ENCODE data around the gene GRAMD1B.
"Not testable (repeated sequence)": the region's sequence is repeated elsewhere in the genome, so short reads cannot be mapped to it uniquely, and the experiment has no call there.

GRAMD1B gene

GRCh38 chr11:123466172-123466571 is 36.1 kb downstream of the GRAMD1B start:
- intact Hi-C loops (cut with micrococcal nuclease); H3K27me3 Mint-ChIP-seq; H3K36me3 Mint-ChIP-seq (ENCODE audit: low read depth); H3K9me3 Mint-ChIP-seq: not testable (repeated sequence)
- peak overlapping the region; percentile 43 for H3K4me3 Mint-ChIP-seq
- peak overlapping the region; percentile 88 for H3K27ac Mint-ChIP-seq
- H3K4me1 Mint-ChIP-seq (ENCODE audit: low read depth): peaks cover 54% of the 10 kb centered on the region

- intact Hi-C loops (cut with micrococcal nuclease): no loop called here
- peaks cover 8% of the 10 kb centered on the region for H3K9me3 Mint-ChIP-seq
- H3K27ac Mint-ChIP-seq: no peak overlapping the region
- H3K27me3 Mint-ChIP-seq: no peaks in the 10 kb centered on the region
- H3K4me1 Mint-ChIP-seq (ENCODE audit: low read depth): peaks cover 60% of the 10 kb centered on the region
- no peaks in the 10 kb centered on the region for H3K36me3 Mint-ChIP-seq (ENCODE audit: low read depth)
- H3K4me3 Mint-ChIP-seq: no peak overlapping the region
Measured at GRCh38 chr11:123469089-123469488, 39.0 kb downstream of the GRAMD1B start.

GRCh38 chr11:123469586-123469985 is 39.5 kb downstream of the GRAMD1B start:
- Mint-ChIP-seq H3K36me3 (ENCODE audit: low read depth) (no peaks in the 10 kb centered on the region), H3K4me1 (ENCODE audit: low read depth) (peaks cover 62% of the 10 kb centered on the region), H3K27me3 (no peaks in the 10 kb centered on the region), H3K9me3 (peaks cover 8% of the 10 kb centered on the region), H3K4me3 (no peak overlapping the region), H3K27ac (no peak overlapping the region)
- intact Hi-C loops (cut with micrococcal nuclease): no loop called here

GRCh38 chr11:123470842-123471241 is 40.8 kb downstream of the GRAMD1B start:
- H3K9me3 Mint-ChIP-seq: peaks cover 6% of the 10 kb centered on the region
- intact Hi-C loops (cut with micrococcal nuclease): no loop called here
- H3K27ac Mint-ChIP-seq: no peak overlapping the region
- H3K36me3 Mint-ChIP-seq (ENCODE audit: low read depth): no peaks in the 10 kb centered on the region
- H3K4me3 Mint-ChIP-seq: no peak overlapping the region
- H3K27me3 Mint-ChIP-seq: no peaks in the 10 kb centered on the region
- peaks cover 62% of the 10 kb centered on the region for H3K4me1 Mint-ChIP-seq (ENCODE audit: low read depth)

- no peaks in the 10 kb centered on the region for H3K27me3 Mint-ChIP-seq
- H3K4me3 Mint-ChIP-seq: no peak overlapping the region
- peaks cover 52% of the 10 kb centered on the region for H3K4me1 Mint-ChIP-seq (ENCODE audit: low read depth)
- intact Hi-C loops (cut with micrococcal nuclease): no loop called here
- H3K36me3 Mint-ChIP-seq (ENCODE audit: low read depth): no peaks in the 10 kb centered on the region
- no peaks in the 10 kb centered on the region for H3K9me3 Mint-ChIP-seq
- H3K27ac Mint-ChIP-seq: no peak overlapping the region
Measured at GRCh38 chr11:123472236-123472935, 42.3 kb downstream of the GRAMD1B start.

- Mint-ChIP-seq H3K4me1 (ENCODE audit: low read depth) (peaks cover 60% of the 10 kb centered on the region), H3K27ac (no peak overlapping the region), H3K36me3 (ENCODE audit: low read depth) (no peaks in the 10 kb centered on the region), H3K27me3 (no peaks in the 10 kb centered on the region), H3K9me3 (no peaks in the 10 kb centered on the region), H3K4me3 (no peak overlapping the region)
- intact Hi-C loops (cut with micrococcal nuclease): loop anchor here (2.0 kb wide), 1 partner anchor 43 kb away; the partner anchor contains the start of gene GRAMD1B
Measured at GRCh38 chr11:123473941-123474677, 44.0 kb downstream of the GRAMD1B start.

GRCh38 chr11:123474994-123475393 is 44.9 kb downstream of the GRAMD1B start:
- H3K9me3 Mint-ChIP-seq: no peaks in the 10 kb centered on the region
- peaks cover 60% of the 10 kb centered on the region for H3K4me1 Mint-ChIP-seq (ENCODE audit: low read depth)
- intact Hi-C loops (cut with micrococcal nuclease): loop anchor here (2.0 to 5.0 kb wide), 2 partner anchors 44 to 228 kb away; partner anchors contain the start of gene GRAMD1B
- no peaks in the 10 kb centered on the region for H3K27me3 Mint-ChIP-seq
- no peak overlapping the region for H3K4me3 Mint-ChIP-seq
- H3K36me3 Mint-ChIP-seq (ENCODE audit: low read depth): no peaks in the 10 kb centered on the region
- H3K27ac Mint-ChIP-seq: no peak overlapping the region

GRCh38 chr11:123475469-123475868 is 45.4 kb downstream of the GRAMD1B start:
- intact Hi-C loops (cut with micrococcal nuclease): loop anchor here (2.0 to 5.0 kb wide), 2 partner anchors 45 to 228 kb away; partner anchors contain the start of gene GRAMD1B
- Mint-ChIP-seq H3K9me3 (no peaks in the 10 kb centered on the region), H3K36me3 (ENCODE audit: low read depth) (no peaks in the 10 kb centered on the region), H3K4me1 (ENCODE audit: low read depth) (peaks cover 62% of the 10 kb centered on the region), H3K27me3 (no peaks in the 10 kb centered on the region), H3K4me3 (no peak overlapping the region), H3K27ac (no peak overlapping the region)

- Mint-ChIP-seq H3K27me3 (no peaks in the 10 kb centered on the region), H3K4me3 (no peak overlapping the region), H3K9me3 (no peaks in the 10 kb centered on the region), H3K36me3 (ENCODE audit: low read depth) (no peaks in the 10 kb centered on the region), H3K27ac (peak overlapping the region; percentile 68), H3K4me1 (ENCODE audit: low read depth) (peaks cover 61% of the 10 kb centered on the region)
- intact Hi-C loops (cut with micrococcal nuclease): loop anchor here (5.0 kb wide), 1 partner anchor 230 kb away; no protein-coding TSS in a partner anchor
Measured at GRCh38 chr11:123477205-123477907, 47.3 kb downstream of the GRAMD1B start.

- H3K27me3 Mint-ChIP-seq: no peaks in the 10 kb centered on the region
- H3K27ac Mint-ChIP-seq: peak overlapping the region; percentile 68
- H3K9me3 Mint-ChIP-seq: no peaks in the 10 kb centered on the region
Measured at GRCh38 chr11:123478352-123478987, 48.4 kb downstream of the GRAMD1B start.

GRCh38 chr11:123479048-123479837 is 49.2 kb downstream of the GRAMD1B start:
- peak overlapping the region; percentile 68 for H3K27ac Mint-ChIP-seq
- H3K9me3 Mint-ChIP-seq: no peaks in the 10 kb centered on the region
- peaks cover 66% of the 10 kb centered on the region for H3K4me1 Mint-ChIP-seq (ENCODE audit: low read depth)
- H3K4me3 Mint-ChIP-seq: peak overlapping the region; percentile 50
- intact Hi-C loops (cut with micrococcal nuclease): loop anchor here (2.0 to 5.0 kb wide), 2 partner anchors 232 to 368 kb away; no protein-coding TSS in a partner anchor
- no peaks in the 10 kb centered on the region for H3K36me3 Mint-ChIP-seq (ENCODE audit: low read depth)
- no peaks in the 10 kb centered on the region for H3K27me3 Mint-ChIP-seq

More at GRCh38 chr11:123478352-123478987, 48.4 kb downstream of the GRAMD1B start:
- H3K36me3 Mint-ChIP-seq (ENCODE audit: low read depth): no peaks in the 10 kb centered on the region
- H3K4me3 Mint-ChIP-seq: peak overlapping the region; percentile 50
- intact Hi-C loops (cut with micrococcal nuclease): loop anchor here (1.0 to 5.0 kb wide), 4 partner anchors 71 to 368 kb away; no protein-coding TSS in a partner anchor
- H3K4me1 Mint-ChIP-seq (ENCODE audit: low read depth): peaks cover 67% of the 10 kb centered on the region

GRCh38 chr11:123480290-123480815 is 50.3 kb downstream of the GRAMD1B start:
- H3K36me3 Mint-ChIP-seq (ENCODE audit: low read depth): no peaks in the 10 kb centered on the region
- peaks cover 63% of the 10 kb centered on the region for H3K4me1 Mint-ChIP-seq (ENCODE audit: low read depth)
- H3K4me3 Mint-ChIP-seq: no peak overlapping the region
- H3K27ac Mint-ChIP-seq: no peak overlapping the region
- H3K9me3 Mint-ChIP-seq: no peaks in the 10 kb centered on the region
- no peaks in the 10 kb centered on the region for H3K27me3 Mint-ChIP-seq
- intact Hi-C loops (cut with micrococcal nuclease): no loop called here

GRCh38 chr11:123480882-123481281 is 50.8 kb downstream of the GRAMD1B start:
- no peak overlapping the region for H3K27ac Mint-ChIP-seq
- peaks cover 57% of the 10 kb centered on the region for H3K4me1 Mint-ChIP-seq (ENCODE audit: low read depth)
- no peaks in the 10 kb centered on the region for H3K27me3 Mint-ChIP-seq
- intact Hi-C loops (cut with micrococcal nuclease): no loop called here
- H3K36me3 Mint-ChIP-seq (ENCODE audit: low read depth): no peaks in the 10 kb centered on the region
- no peaks in the 10 kb centered on the region for H3K9me3 Mint-ChIP-seq
- no peak overlapping the region for H3K4me3 Mint-ChIP-seq
